ENCODE data around the gene NAE1. TPM values are rescaled to one million over a fixed set of nuclear protein-coding genes. Genes with fewer than 3 reads are reported as not detected.
"Not testable (repeated sequence)": the region's sequence is repeated elsewhere in the genome, so short reads cannot be mapped to it uniquely, and the experiment has no call there.

The NAE1 gene
- total RNA-seq, 1 donor from 2014 or later, result 62.4 TPM

GRCh38 chr16:66798161-66798560 lies 32.6 kb downstream of the NAE1 start:
- TF ChIP-seq CTCF (IDR thresholded peaks at IDR 0.05; ENCODE audit: insufficient read depth, low read length, severe bottlenecking), result no peak
- no peak overlapping the region for H3K4me3 ChIP-seq (ENCODE audit: low read depth, low read length)
- DNase-seq (ENCODE audit: low read depth) (peak; percentile 3), FAIRE-seq (no peak)
- H3K27me3 ChIP-seq (ENCODE audit: control insufficient read depth, insufficient read depth, low read length), result no peaks in the 10 kb centered on the region
- no peaks in the 10 kb centered on the region for H3K36me3 ChIP-seq (ENCODE audit: control insufficient read depth, insufficient read depth, low read length)

GRCh38 chr16:66793984-66794383 lies 36.8 kb downstream of the NAE1 start:
- DNase-seq (ENCODE audit: low read depth); H3K4me3 ChIP-seq (ENCODE audit: low read depth, low read length); H3K36me3 ChIP-seq (ENCODE audit: control insufficient read depth, insufficient read depth, low read length); H3K27me3 ChIP-seq (ENCODE audit: control insufficient read depth, insufficient read depth, low read length); FAIRE-seq: not testable (repeated sequence)

- Histone ChIP-seq H3K27me3 (ENCODE audit: control insufficient read depth, insufficient read depth, low read length) (no peaks in the 10 kb centered on the region), H3K4me3 (ENCODE audit: low read depth, low read length) (no peak overlapping the region), H3K36me3 (ENCODE audit: control insufficient read depth, insufficient read depth, low read length) (no peaks in the 10 kb centered on the region)
- no peak for FAIRE-seq
- no peak for TF ChIP-seq CTCF (IDR thresholded peaks at IDR 0.05; ENCODE audit: insufficient read depth, low read length, severe bottlenecking)
- no peak for DNase-seq (ENCODE audit: low read depth)
Measured at GRCh38 chr16:66790130-66790733, 40.5 kb downstream of the NAE1 start.

- Histone ChIP-seq H3K27me3 (ENCODE audit: control insufficient read depth, insufficient read depth, low read length) (no peaks in the 10 kb centered on the region), H3K36me3 (ENCODE audit: control insufficient read depth, insufficient read depth, low read length) (no peaks in the 10 kb centered on the region), H3K4me3 (ENCODE audit: low read depth, low read length) (no peak overlapping the region)
- no peak for TF ChIP-seq CTCF (IDR thresholded peaks at IDR 0.05; ENCODE audit: insufficient read depth, low read length, severe bottlenecking)
- FAIRE-seq (no peak), DNase-seq (ENCODE audit: low read depth) (no peak)
Measured at GRCh38 chr16:66787427-66787826, 43.3 kb downstream of the NAE1 start.

GRCh38 chr16:66786551-66786950 lies 44.2 kb downstream of the NAE1 start:
- no peaks in the 10 kb centered on the region for H3K27me3 ChIP-seq (ENCODE audit: control insufficient read depth, insufficient read depth, low read length)
- DNase-seq (ENCODE audit: low read depth) (no peak), FAIRE-seq (no peak)
- H3K4me3 ChIP-seq (ENCODE audit: low read depth, low read length), result no peak overlapping the region
- no peak for TF ChIP-seq CTCF (IDR thresholded peaks at IDR 0.05; ENCODE audit: insufficient read depth, low read length, severe bottlenecking)
- no peaks in the 10 kb centered on the region for H3K36me3 ChIP-seq (ENCODE audit: control insufficient read depth, insufficient read depth, low read length)

- Histone ChIP-seq H3K4me3 (ENCODE audit: low read depth, low read length) (no peak overlapping the region), H3K27me3 (ENCODE audit: control insufficient read depth, insufficient read depth, low read length) (no peaks in the 10 kb centered on the region), H3K36me3 (ENCODE audit: control insufficient read depth, insufficient read depth, low read length) (no peaks in the 10 kb centered on the region)
- FAIRE-seq (no peak), DNase-seq (ENCODE audit: low read depth) (no peak)
- no peak for TF ChIP-seq CTCF (IDR thresholded peaks at IDR 0.05; ENCODE audit: insufficient read depth, low read length, severe bottlenecking)
Measured at GRCh38 chr16:66776457-66776856, 54.3 kb downstream of the NAE1 start.

Data from bronchial epithelial cell (primary cell).